Camera-type eye (tissue), 1 donor: Measurements from ENCODE around the gene TMEM163. TPM values are rescaled to one million over a fixed set of nuclear protein-coding genes. Genes with fewer than 3 reads are reported as not detected.

Experiments used
- total RNA-seq: library from RNA; depleted of rRNA; stranded (reverse); fragments of >200 nt; gene quantifications from one replicate; pipeline ENCODE4 v1.2.3, GENCODE V29; 2014

TMEM163 gene
- 4.7 TPM for total RNA-seq

GRCh38 chr2:134718817-134719814 lies at the start of gene TMEM163:
Gene TMEM163 (minus strand): TSS chr2:134719000.

Other genes starting within 250 kb of the TMEM163 start
- gene ACMSD, start 119.6 kb upstream of the TMEM163 start, total RNA-seq = not detected
- 103 TPM for gene CCNT2, start 199.8 kb upstream of the TMEM163 start, total RNA-seq